DMS 273 treated with DMSO at 0.1 percent for 48 hours (cell line): ENCODE measurements around the gene DISP3.

Experiments used
- DNase-seq: peaks from one replicate; lab custom pipeline; 2025; lab: John Stamatoyannopoulos, UW

DISP3 gene

DNA sequence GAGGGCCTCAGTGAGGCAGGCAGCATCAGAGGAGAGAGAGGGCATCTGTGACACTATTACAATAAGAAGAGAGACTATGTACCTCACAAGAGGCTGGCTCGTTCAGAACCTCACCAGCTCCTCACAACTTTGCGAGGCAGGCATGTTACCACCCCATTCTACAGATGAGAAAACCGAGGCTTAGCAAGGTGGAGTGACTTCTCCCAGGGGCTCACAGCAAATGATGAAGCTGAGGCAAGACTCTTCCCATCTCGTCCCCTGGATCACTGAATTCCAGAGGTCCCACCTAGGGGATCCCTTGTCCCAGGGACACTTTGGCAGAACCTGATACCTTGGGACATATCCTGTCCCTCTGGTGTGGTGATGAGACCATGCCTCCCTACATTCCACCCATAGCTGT is 64.4 kb downstream of the DISP3 start:
- DNase-seq, result no peak

DNA sequence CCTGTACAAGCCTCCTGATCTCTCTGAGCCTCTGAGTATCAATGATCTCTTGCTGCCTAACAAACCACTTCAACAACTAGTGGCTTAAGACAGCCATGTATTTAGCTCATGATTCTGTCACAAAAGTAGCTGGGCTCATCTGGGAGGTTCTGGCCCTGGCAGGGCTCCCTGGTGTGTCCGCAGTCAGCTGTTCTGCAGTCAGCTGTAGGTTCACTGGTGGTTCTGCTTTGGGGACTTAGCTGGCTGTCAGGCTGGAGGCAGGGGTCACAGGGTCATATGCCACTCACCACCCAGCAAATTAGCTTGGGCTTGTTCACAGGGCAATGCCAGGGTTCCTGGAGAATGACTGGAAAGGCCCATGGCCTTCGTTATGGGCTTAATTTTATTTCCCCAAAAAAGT is 64.8 kb downstream of the DISP3 start:
- no peak for DNase-seq

DNA sequence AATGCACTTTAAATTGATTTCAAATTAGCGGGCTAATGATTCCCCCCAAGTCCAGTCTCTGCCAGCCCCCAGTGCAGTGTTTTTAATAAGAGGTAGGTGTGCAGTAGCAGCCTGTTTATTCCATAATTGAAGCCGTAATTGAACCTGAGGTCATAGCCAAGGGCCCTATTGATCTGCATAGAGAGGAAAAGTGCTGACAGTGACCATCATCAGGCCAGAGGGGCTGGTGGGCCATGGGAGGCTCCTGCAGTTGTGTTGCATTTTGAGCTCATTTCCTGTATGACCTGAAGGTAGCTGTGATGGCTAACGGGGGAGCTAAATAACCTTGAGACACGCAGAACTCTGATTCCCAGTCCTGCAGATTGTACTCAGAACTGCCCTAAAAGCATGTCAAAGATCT is 67.5 kb downstream of the DISP3 start:
- DNase-seq, result no peak

DNA sequence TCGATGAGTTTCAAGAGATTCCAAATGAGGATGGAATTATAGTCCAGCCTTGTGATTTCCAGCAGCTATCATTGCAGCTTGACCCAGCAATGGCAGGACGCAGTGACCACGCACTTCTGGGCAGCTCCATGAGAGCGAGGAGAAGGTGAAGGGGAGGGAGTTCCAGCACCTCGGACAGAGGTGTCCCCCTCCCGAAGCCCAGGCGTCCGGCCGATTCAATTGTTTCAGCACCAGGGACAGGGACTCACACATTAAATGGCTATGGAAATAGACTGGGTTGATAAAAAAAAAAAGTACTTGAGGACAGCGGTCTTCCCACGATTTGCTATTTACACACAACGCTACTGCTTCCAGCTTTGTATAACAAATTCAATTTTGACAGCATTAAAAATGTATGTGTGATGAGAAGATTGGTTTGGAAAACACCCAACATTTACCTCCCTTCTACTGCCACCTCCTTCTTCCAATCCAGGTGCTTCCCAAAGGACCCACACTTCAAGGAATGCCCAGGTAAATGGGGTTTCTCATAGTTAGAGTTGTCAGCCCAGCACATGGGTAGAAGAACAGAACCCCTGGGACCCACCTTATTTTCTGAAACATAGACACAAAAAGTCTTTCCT is 71.8 kb downstream of the DISP3 start:
- no peak for DNase-seq

DNA sequence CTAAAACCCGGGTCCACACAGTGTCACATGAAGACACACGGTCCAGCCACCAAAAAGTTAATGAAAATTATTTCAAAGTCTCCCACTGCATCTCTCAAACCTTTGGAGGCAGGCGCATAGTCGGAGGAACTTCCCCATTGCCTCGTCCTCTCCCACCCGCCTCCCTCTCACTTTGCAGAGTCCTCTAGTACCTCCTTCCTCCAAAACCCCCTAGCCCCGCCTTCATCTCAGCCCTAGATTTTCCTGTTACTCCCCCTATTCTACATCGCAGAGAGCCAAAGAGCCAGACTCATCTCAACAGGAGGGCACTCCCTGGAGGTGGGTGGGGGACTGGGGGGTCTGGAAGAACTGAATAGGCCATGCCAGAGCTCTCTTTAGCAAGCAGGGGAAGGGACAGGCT is 79.3 kb downstream of the DISP3 start:
- DNase-seq, result no peak

DNA sequence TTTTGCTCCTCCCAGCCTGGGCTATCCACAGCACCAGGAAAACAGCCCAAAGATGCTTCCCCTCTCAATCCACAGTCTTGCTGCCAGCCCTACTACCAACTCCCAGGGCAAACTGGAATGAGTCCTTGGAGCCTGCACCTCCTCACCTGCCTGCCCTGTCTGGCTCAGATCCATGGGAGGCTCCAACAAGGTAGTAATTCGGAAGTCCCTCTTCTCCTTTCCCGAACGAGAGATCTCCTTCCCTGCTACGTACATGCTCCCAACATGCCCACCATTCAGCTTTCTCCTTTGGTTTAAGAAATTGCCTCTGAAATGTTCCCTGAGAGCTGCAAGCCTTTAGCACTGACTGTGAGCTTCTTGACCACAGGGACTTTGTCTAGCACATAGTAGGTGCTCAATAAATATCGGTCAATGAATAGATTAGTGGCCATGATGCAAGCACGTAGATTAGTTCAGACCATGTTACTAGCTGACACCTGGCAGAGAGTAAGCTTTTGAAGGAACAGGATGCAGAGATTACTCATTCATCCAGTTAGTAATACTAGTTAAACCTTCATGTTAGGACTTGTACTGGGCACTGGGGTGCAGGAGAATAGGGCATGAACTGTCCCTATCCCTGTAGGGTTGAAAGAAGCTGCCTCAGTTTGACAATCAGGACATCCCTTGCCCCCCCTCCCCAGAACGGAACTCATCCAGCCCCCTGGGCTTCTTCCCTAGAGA is 80.1 kb downstream of the DISP3 start:
- DNase-seq, result peak; percentile 12

DNA sequence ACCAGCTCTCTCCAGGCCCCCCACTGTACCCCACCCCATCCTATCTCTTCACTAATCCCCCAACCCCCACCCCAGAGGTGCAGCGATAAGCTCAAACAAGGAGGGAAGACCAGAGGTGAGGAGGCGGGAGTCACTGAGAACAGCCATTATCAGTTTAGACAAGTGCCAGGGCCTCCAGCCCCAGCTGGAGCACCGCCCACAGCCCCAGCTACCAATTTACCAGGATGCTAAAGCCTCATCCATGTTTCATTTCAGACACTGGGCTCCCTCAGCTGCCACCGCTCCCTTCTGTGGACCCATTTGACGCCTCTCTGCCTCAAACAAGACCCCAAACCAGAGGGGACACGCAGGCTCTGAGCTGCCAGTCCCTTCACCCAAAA is 80.6 kb downstream of the DISP3 start:
- DNase-seq, result no peak

DNA sequence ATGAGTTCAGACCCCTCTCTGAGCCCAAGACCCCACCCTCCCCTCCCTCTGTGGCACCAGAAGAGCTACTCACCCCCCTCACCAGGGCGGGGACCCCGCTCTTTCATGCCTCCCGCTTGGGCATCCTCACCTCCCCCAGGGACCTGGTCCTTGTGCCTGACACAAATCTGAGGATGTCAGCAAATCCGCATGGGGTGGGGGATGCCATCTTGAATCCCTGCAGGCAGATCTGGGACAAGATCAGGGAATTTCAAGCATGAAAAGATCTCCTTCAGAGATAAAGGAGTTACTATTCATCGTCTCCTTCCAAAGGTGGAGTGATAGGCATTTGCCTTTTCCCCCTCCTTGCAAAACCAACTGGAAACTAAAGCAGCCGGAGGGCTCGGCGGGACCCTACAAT is 81.1 kb downstream of the DISP3 start:
- DNase-seq, result no peak

DNA sequence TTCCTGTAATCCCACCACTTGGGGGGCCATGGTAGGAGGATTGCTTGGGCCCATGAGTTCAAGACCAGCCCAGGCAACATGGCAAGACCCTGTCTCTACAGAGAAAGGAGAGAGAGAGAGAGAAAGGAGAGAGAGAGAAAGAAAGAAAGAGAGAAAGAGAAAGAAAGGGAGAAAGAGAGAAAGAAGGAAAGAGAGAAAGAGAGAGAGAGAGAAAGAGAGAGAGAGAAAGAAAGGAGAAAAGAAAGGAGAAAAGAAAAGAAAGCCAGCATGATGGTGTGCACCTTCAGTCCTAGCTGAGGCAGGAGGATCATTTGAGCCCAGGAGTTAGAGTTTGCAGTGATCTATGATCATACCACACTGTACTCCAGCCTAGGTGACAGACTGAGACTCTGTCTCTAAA is 82.8 kb downstream of the DISP3 start:
- no peak for DNase-seq

DNA sequence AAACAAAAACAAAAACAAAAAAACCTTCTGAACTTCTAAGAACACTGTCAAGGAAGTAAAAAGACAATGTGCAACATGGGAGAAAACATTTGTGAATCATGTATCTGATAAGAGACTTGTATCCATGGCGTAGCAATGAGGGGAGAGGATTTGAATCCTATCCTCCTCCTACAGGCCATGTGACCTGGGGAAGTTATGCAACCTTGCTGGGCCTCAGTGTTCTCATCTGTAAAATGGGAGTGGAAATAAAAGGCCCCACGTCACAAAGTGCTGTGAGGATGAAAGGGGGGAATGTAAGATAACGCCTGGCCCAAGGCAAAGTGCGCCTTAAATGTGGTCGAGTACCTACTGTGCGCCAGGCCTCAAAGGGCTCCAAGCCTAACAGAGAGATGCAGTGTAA is 83.7 kb downstream of the DISP3 start:
- no peak for DNase-seq

DNA sequence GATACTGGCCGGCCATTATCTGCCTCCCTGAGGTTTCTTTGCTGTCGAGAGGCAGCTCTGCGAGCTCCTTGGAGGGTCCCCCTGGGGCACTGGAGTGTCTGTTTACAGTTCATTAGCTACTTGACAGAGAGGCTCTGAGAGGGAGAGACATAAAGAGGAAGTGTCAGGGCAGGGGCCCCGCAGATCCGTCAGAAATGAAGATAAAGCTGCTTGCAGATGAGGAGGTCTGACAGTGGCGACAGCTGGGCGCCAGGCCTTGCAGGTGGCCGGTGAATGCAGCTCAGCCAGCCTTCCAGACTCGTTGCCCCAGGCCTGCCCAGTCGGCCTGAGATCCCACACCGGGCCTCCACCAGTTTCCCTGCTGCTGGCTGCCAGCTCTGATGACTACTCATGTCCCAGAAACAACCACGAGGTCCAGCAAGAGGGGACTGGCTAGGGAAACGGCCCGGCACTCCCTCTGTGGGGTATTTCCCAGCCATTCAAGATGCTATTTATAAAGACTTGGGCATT is 84.7 kb downstream of the DISP3 start:
- peak; percentile 38 for DNase-seq

DNA sequence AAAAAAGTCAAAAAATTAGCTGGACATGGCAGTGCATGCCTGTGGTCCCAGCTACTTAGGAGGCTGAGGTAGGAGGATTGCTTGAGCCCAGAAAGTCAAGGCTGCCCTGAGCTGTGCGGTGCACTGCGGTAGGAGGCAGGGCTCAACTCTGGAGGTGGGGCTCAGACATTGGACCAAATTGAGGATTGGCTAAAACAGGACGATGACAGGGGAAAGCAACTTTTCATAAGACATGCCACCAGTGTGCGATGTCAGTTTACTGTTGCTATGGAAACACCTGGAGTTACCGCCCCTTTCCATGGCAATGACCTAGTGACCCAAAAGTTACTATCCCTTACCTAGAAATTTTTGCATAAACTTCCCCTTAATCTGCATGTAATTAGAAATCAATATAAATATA is 85.3 kb downstream of the DISP3 start:
- DNase-seq, result no peak

DNA sequence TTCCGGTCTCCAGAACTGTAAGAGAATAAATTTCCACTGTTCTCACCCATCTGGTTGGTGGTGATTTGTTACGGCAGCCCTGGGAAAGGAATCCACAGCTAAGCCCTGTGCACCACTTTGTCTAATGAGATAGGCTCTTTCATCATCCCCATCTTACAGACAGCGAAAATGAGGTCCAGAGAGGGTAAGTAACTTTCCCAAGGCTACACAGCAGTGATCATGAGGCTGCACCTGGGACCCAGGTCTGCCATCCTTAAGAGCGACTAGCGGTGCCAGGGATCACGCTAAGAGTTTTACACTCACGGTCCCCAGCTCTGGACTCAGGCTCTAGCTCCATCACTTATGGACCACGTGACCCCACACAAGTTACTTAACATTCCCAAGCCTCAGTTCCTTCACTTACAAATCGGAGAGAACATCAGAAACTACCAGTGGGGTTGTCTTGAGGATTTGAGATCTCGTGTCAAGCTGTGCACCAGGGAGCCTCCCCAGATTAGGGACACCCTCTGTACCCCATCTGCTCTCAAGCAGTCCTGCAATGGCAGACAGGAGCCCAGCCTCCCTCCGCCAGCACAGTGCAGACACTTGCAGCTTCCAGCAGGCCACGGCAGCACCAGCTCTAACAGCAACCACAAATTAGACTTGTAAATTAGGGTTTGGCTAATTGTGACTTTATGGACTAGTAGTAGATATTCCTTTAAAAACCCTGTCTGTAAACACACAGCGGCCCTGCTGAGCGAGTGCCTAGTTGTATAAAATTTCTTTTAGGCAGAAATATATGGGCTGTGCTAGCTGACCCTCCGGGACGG is 87.3 kb downstream of the DISP3 start:
- DNase-seq, result no peak

DNA sequence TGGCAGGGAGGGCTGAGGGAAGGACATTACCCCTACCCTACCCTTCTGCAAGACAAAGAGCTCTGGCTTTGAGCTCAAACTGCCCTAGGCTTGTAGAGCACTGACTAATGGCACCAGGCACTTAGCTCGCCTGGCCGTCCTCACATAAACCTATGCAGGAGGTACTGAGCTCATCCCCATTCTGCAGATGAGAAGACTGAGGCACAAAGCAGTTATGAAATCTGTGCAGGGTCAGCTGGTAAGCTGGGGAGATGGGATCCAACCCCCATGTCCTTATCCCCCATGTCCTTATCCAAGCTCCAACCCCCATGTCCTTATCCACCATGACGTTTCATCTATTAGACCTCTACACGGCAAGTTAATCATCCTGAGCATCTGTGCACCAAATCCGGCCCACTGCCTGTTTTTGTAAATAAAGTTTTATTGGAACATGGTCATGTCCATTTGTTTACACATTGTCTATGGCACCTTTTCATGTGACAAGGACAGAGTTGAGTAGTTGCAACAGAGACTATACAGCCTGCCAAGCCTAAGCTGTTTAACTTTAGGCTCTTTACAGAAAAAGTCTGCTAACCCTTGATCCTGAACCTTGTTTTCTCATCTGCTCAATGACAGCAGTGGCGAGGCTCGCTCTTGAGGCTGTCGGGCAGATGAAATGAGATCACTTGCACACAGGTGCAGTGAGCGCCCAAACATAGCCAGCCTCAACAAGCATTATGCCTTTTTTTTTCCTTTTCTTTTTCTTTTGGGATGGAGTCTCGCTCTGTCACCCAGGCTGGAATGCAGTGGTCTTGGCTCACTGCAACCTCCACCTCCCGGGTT is 88.5 kb downstream of the DISP3 start:
- DNase-seq, result no peak

DNA sequence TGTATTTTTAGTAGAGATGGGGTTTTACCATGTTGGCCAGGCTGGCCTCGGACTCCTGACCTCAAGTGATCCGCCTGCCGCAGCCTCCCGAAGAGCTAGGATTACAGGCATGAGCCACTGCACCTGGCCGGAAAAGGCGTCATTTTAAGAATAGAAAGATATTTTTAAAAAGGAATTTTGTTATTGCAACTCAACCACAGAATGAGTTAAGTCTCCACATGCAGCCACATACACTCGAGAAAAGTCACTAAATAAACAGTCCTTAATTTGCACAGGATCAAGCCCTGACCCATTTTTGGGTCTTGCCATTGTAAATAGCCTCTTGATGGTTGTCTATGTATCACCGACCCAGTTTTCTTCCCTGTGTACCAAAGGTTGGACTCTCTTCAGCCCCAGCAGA is 89.7 kb downstream of the DISP3 start:
- DNase-seq, result no peak

DNA sequence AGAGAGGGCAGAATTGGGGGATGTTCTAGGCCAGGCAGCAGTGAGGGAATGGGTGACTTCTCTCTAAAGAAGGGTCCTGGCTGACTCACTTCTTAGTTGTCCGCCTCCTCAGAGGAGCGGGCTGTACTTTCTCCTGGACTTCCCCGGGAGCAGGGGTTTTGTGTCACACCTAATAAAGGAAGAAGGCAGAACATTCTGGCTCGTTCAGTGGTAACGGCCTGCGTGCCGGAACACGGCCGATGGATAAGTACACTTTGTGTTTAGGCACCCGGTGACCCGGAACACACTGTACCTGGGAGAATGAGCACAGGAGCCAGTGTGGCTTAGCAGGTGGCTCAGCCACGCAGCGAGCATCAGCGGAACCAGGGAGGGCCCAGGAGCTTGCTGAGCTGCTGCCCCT is 90.6 kb downstream of the DISP3 start:
- DNase-seq, result no peak

DNA sequence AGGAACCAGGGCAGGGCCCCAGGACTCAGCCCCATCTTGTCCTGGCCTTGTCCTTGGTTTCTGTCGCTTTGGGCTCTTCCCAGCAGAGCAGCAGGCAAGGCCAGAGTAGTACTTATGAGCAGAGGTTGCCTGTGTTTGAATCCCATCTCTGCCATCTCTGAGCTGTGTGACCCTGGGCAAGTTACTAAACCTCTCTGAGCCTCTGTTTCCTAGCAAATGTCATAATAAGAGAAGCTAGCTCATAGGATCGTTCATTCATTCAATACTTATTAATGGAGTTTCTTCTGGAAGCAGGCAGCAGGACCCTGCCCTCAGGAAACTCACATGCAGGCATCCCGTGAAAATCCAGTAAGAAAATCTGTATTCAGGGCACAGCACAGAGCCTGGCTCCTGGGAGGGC is 91.0 kb downstream of the DISP3 start:
- DNase-seq, result no peak

DNA sequence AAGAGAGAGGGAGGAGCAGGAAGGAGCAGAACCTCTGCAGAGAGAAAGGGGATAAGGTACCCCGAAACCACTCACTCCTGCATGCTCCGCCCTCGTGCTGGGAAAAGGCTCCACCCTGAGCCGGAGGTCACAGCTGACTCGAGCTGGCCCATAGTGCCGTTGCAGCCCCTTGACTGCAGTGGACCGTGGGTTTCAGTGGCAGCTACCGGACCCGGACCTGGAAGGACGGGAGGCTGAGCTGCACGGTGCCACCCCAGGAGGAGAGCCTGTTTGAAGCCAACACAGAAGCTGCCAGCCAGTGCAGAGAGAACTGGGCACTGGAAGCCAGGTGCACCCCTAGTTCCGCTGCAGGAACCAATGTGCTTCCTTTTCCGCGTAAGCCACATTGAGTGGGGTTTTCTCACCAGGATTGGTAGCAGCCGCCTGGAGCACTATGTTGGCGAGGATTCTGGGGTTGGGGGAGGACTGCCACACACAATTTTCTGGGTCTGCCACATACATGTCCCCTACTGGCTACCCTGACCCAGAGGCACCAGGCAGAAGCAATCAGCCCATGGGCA is 91.9 kb downstream of the DISP3 start:
- DNase-seq, result no peak

DNA sequence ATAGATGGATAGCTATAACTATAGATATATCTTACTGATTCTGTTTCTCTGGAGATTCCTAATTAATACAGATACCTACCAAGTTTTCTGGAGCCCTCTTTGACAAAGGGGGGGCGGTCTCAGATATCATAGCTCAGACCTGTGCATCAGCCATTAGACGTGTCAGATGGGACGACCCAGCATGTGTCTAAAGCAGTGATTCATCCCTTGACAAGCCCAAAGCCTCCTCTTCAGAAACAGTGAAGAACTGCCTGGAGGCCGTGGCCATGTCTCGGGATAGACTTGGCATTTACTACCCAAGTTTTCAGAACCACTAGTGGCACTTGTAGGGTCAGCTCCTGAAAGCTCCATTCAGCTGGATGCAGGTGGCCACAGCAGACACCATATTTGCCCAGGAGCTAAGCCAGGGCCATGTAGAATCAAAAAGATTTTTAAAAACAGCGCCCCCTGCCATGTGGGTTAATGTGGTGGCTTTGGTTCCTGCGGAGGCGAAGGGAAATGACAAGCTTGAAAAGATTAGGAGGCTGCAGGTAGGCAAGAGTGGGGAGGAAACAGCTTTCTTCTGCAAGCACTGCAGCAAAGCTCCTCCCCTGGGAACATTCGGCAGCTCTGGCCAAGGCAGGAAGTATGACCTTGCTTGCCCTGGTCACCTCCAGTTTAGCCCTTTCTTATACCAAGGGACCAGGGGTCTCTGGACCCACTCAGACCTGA is 93.1 kb downstream of the DISP3 start:
- DNase-seq, result no peak

DNA sequence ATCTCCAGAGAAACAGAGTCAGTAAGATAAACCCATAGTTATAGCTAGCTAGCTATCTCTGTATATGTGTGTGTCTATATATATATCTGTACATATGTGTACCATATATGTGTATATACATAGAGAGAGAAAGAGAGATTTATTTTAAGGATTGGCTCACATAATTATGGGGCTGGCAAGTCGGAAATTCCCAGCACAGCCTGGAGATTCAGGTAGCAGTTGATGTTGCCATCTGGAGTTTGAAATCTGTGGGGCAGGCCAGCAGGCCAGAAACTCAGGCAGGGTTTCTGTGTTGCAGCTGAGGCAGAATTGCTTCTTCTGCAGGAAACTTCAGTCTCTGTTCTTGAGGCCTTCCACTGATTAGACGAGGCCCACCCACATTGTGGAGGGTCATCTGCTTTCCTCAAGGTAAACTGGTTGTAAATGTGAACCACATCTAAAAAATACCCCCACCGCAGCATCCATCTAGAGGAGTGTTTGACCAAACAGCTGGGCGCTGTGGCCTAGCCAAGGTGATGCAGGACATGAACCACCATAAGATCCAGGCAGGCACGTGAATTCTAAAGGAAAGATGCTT is 94.2 kb downstream of the DISP3 start:
- DNase-seq, result no peak

DNA sequence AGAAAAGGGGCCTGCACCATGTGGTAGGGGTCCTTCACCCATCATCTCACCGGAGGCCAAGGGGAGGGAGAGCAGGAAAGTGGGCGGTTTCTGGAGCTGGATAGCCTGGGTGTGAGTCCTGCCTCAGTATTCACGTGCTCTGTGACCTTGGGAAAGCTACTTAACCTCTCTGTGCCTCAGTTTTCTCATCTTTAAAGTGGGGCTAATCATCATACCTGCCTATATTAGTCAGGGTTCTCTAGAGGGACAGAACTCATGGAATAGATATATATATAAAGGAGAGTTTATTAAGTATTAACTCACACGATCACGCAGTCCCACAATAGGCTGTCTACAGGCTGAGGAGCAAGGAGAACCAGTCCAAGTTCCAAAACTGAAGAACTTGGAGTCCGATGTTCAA is 96.6 kb downstream of the DISP3 start:
- no peak for DNase-seq
